ENCODE results near the gene RIT2.

Gene RIT2

GRCh38 chr18:43012951-43013350 lies 102.5 kb downstream of the RIT2 start:
- DNase-seq (ENCODE audit: low read depth), result no peak

- no peak for DNase-seq (ENCODE audit: low read depth)
Measured at GRCh38 chr18:43010611-43011010, 104.9 kb downstream of the RIT2 start.

GRCh38 chr18:43009674-43010073 lies 105.8 kb downstream of the RIT2 start:
- DNase-seq (ENCODE audit: low read depth), result no peak

- DNase-seq (ENCODE audit: low read depth), result no peak
Measured at GRCh38 chr18:43007365-43007764, 108.1 kb downstream of the RIT2 start.

DNA sequence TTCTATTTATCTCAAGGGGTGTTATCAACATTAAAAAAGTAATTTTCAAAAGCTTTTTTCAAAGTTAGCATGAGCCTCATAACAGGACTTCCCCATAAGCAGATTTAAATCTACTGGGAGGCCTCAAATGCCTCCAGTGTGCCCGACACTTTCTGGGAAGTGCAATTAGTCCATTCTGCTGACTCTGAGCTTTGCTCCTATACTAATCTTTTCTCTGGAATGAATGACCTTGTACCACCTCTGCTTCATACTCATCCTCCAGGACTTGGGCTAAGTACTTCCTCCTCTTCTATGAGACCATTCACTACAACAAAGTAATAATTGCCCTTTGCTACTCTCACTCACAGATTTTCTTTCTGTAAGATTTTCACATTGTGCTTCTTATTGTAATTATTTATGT lies 111.1 kb downstream of the RIT2 start:
- no peak for DNase-seq (ENCODE audit: low read depth)

- no peak for DNase-seq (ENCODE audit: low read depth)
Measured at GRCh38 chr18:43001821-43002220, 113.7 kb downstream of the RIT2 start.

DNA sequence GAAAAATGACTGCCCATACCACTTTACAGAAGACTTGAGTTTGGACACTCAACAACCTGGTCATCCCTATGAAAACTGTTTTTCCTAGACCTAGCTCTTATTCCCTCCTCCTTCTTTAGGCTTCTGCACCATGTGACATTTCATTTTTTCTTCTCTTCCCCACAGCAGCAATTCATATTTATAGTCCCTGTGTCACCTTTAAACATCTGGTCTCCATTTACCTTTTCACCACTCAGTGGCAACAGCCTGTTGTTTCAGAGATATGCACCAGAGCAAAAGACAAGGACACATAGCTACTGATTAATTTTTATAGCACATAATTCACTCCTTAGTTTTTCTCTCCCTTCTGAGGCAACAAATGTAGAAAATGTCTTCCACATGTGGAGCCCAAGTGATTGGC lies 118.7 kb downstream of the RIT2 start:
- DNase-seq (ENCODE audit: low read depth), result no peak

DNA sequence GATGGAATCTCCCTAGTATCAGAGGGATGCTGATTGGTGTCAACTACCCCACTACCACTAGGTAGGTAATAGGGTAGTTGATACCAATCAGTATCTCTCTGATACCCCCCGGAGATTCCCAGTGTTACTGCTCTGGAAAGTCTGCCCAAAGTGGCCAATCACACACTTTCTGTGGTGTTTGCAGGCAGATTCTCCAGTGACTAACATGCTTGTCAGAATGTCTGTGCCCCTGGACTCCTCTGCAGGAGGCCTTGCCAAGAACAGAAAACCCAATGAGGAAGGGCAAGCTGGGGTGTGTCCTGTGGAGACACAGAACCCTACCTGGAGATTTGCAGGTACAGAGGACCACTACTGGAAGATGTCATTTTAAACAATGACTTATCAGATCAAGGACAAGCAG lies 135.1 kb downstream of the RIT2 start:
- no peak for DNase-seq (ENCODE audit: low read depth)

- DNase-seq (ENCODE audit: low read depth), result no peak
Measured at GRCh38 chr18:42977982-42978637, 137.4 kb downstream of the RIT2 start.

DNA sequence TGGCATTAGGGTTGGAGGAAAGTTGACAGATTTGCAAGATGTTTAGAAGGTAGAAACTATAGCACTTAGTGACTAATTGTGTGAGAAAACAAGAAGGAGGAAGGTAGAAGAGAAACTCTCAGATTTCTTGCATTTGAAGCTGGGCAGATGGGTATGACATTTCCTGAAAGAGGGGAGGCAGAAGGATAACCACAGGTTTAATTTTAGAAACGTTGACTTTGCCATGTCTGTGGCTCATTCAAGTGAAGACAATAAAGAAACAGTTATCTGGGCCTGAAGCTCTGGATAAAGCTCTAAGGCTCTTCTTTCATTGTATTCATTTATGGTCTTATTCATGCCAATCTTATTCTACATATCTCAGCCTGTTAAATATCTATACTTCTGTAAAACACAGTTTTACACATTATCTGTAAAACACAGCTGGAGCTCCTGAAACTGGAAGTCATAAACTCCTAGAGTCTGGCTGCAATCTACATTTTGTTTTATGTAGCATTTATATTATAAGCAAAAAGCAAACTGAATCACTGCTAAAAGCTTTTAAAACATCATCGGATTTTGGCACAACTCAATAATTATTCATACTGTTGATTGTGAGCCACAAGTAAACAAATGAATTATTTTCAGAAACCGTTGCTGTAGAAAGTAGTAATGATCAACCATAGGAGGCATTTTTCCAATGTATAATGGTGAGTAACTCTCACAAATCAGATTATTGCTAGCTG lies 138.5 kb downstream of the RIT2 start:
- no peak for DNase-seq (ENCODE audit: low read depth)

DNA sequence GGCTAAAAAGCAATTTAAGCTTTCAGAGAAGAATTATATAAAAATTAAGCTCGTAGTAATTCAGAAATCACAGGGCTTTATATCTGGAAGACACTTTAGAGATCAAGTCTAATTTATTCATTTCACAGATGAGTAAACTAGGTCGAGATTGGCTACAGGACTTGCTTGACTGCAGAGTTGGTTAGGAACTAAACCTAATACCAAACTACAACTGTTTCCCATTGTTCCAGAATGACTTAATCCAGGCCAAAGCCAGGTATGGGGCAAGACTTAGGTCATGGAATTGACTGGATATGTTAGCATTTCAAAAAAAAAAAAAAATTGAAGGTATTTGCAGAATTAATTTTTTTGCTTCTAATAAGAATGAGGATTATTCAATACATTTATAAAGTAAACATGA lies 146.1 kb downstream of the RIT2 start:
- no peak for DNase-seq (ENCODE audit: low read depth)

GRCh38 chr18:42961298-42961697 lies 154.2 kb downstream of the RIT2 start:
- no peak for DNase-seq (ENCODE audit: low read depth)

GRCh38 chr18:42959528-42959927 lies 156.0 kb downstream of the RIT2 start:
- no peak for DNase-seq (ENCODE audit: low read depth)

GRCh38 chr18:42958353-42958752 lies 157.1 kb downstream of the RIT2 start:
- DNase-seq (ENCODE audit: low read depth), result no peak

DNA sequence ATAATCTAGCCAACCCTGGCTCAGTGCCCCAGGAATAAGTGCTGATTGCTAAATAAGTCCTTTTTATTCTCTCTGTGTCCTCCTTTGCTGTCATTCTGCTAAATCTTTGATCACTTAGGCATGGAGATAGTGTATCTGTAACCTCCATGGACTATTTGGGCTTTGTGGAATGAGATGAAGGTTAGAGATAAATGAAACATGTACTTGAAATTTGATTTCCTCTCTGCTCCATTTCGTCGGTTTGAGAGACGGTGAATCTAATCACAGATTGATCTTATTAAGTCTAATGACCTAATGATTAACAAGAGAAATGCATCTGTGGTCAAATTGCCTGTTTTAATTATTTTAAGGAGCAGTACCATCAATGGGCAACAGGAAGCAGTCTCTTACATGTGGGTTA lies 159.2 kb downstream of the RIT2 start:
- no peak for DNase-seq (ENCODE audit: low read depth)

DNA sequence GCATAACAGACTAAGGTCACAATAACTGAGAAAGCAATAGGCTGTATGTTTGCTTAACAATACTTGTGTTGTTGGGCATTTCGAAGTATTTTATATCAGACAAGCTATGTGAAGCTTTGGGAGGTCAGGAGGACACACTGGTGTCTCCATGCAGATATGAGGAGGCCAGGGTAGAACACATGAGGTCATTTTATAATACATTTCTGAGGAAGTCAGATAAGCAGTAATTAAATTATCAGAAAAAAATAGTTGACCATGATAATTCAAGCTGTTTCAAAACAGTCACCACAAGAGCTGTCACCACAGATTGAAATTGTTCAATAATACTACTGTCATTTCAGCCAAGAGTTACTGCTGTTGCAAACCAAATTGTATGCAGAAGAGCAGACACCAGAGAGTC lies 160.6 kb downstream of the RIT2 start:
- no peak for DNase-seq (ENCODE audit: low read depth)

- DNase-seq (ENCODE audit: low read depth), result no peak
Measured at GRCh38 chr18:42953306-42953705, 162.2 kb downstream of the RIT2 start.

GRCh38 chr18:42950732-42951131 lies 164.8 kb downstream of the RIT2 start:
- DNase-seq (ENCODE audit: low read depth), result no peak

- DNase-seq (ENCODE audit: low read depth), result no peak
Measured at GRCh38 chr18:42948831-42949230, 166.7 kb downstream of the RIT2 start.

GRCh38 chr18:42941860-42942259 lies 173.6 kb downstream of the RIT2 start:
- no peak for DNase-seq (ENCODE audit: low read depth)

DNA sequence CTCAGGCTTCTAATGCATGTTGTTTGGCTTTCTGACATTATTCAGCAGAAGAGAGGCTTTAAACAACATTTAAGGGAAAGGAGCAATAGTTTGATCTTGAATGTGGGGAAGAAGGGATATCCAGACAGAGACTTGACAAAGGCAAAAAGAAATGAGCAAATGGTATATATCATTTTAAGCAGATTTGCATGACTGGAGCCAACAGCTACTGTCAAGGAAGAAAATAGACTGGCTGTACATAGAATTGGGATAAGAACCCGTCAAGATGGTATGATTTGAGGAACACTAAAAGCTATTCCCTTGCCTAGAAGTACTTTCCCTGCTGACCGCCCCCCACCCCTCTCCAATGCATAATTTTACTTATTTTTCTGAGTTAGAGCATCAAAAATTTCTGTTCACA lies 174.5 kb downstream of the RIT2 start:
- DNase-seq (ENCODE audit: low read depth), result no peak

- DNase-seq (ENCODE audit: low read depth), result no peak
Measured at GRCh38 chr18:42937436-42937835, 178.0 kb downstream of the RIT2 start.

- no peak for DNase-seq (ENCODE audit: low read depth)
Measured at GRCh38 chr18:42936289-42936688, 179.2 kb downstream of the RIT2 start.

GRCh38 chr18:42931491-42931890 lies 184.0 kb downstream of the RIT2 start:
- no peak for DNase-seq (ENCODE audit: low read depth)

Data from stimulated activated CD8-positive, alpha-beta memory T cell treated with anti-CD3 and anti-CD28 coated beads, Interleukin-15, amount 100 ng/mL, for 24 hours (primary cell).